Adrenal gland (tissue), 12 donors: Measurements from ENCODE around the gene HPRT1. TPM values are rescaled to one million over a fixed set of nuclear protein-coding genes. Genes with fewer than 3 reads are reported as not detected.

Source experiments
- DNase-seq, 7 donors: peaks; one replicate each; pipeline ENCODE4 v3.0.0-alpha.2; 2019 to 2020
- H3K27ac ChIP-seq, 5 donors: fragments of 200-600 bp; sonication (generic) in 4 of 5; 1 replicate in 3 of 5; 2 replicates in 2 of 5; pipeline versions ENCODE4 v1.5.1 to v1.8.0; 2016 to 2020; ENCODE audit warnings: mild to moderate bottlenecking in 1 of 5
- H3K27me3 ChIP-seq: fragments of 200-600 bp; 2 replicates; pipeline ENCODE4 v1.8.0; 2021
- H3K36me3 ChIP-seq, 2 donors: fragments of 200-600 bp; replicated peaks in 1 of 2; 1 replicate in 1 of 2; 2 replicates in 1 of 2; pipeline versions ENCODE4 v1.5.1 to v1.8.0; 2018 to 2022
- H3K4me1 ChIP-seq, 2 donors: fragments of 200-600 bp; replicated peaks in 1 of 2; 1 replicate in 1 of 2; 2 replicates in 1 of 2; pipeline versions ENCODE4 v1.5.1 to v1.8.0; 2018 to 2021
- H3K4me3 ChIP-seq, 4 donors: fragments of 200-600 bp; sonication (generic) in 3 of 4; one replicate each; pipeline ENCODE4 v1.5.1; 2016 to 2018
- H3K9me3 ChIP-seq, 3 donors: fragments of 200-600 bp; sonication (generic) in 1 of 3; replicated peaks in 1 of 3; 1 replicate in 2 of 3; 2 replicates in 1 of 3; pipeline versions ENCODE4 v1.5.1 to v1.8.0; 2016 to 2021
- POLR2A ChIP-seq, 2 donors: fragments of 450-650 bp; IDR thresholded peaks; one replicate each; pipeline ENCODE4 v1.6.1; 2017; ENCODE audit warnings: antibody characterized with exemption in 2 of 2, mild to moderate bottlenecking in 2 of 2, moderate library complexity in 1 of 2
- WGBS, 4 donors: extraction: QIAGEN DNeasy Blood & Tissue Kit in 2 of 4; methylation state at CpG; one replicate each; pipeline versions ENCODE4 v1.1.5 to v1.1.7; 2013 to 2017; 5-methylcytosine and 5-hydroxymethylcytosine counted together
- intact Hi-C, 2 donors: fragments of 100-400 bp; cut with DNase I; formaldehyde crosslinking; loops; one replicate each; pipeline versions ENCODE4 v1.14.1 to v1.15.0; 2022 to 2023
- polyA plus RNA-seq, 3 donors: library from polyadenylated mRNA; stranded (reverse); fragments of 200-250 nt in 2 of 3; fragments of 350-450 nt in 1 of 3; fragmentation: Illumina TruSeq in 1 of 3; extraction: RNeasy Lipid Tissue Mini Kit (QIAGEN cat#74804) in 1 of 3; gene quantifications; one replicate each; pipeline ENCODE4 v1.2.3, GENCODE V29; 2013 to 2014
- total RNA-seq, 9 donors: library from RNA; depleted of rRNA in 4 of 9; stranded (reverse); fragments of >200 nt in 4 of 9; fragments of 120-200 nt in 1 of 9; fragmentation: NEBNext Ultra II Directional in 1 of 9; extraction: Animal tissue kit (Norgen Biotek cat#: 25700) in 1 of 9; gene quantifications; one replicate each; pipeline versions ENCODE4 v1.1.0 to v1.2.4, GENCODE V29; 2013 to 2023
- TF ChIP-seq, protein P1 (sequence below), 6 experiments: fragments of 450-650 bp in 4 of 6; fragments of 200-600 bp in 2 of 6; sonication (generic) in 1 of 6; IDR thresholded peaks; 1 replicate in 5 of 6; 2 replicates in 1 of 6; pipeline versions ENCODE4 v1.5.1 to v1.8.0; 2016 to 2021; ENCODE audit warnings: antibody characterized with exemption in 6 of 6, mild to moderate bottlenecking in 2 of 6, moderate library complexity in 1 of 6
- donor health status: healthy with polysubstance abuse.
- donor health status: Bipolar disorder and iron deficiency.
- donor health status: DM: yes; HTN: yes; CAD: no.
- donor health status: DM: no; HTN: no; CAD: no.
- donor health status: DM: no; HTN: no; CAD: no.
- donor health status: DM: yes; HTN: yes; CAD: no.

HPRT1 gene
- total and polyA plus RNA-seq, 12 donors = 5.5 to 66.0 (median 26.8) TPM

DNA sequence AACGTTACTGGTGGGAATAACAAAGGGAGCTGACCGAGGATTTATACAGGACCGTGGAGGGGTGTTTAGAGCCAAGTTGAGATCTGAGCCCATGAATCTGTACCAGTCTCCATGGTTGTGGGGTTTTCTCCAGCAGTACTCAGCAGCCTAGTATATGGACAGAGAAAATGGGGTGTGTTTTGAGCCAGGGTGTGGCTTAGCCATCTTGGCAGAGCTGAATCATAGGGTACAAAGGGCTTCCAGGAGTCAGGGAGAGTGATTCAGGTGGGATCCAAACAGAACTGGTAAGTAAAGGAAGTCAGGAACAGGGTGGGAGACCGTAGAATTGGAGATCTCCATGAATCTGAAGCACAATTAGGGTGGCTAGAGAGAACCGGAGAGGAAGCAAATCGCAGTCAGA is 7.4 kb upstream of the HPRT1 start:
- Histone ChIP-seq H3K27ac (no peak overlapping the region), H3K36me3 (no peaks in the 10 kb centered on the region), H3K27me3 (no peaks in the 10 kb centered on the region), H3K9me3 (no peaks in the 10 kb centered on the region), H3K4me3 (no peak overlapping the region), H3K4me1 (no peaks in the 10 kb centered on the region)
- intact Hi-C loops = no loop called here
- 71 to 93% (median 89%) methylated on average over 6 of the region's 6 CpGs for WGBS, 4 donors
- DNase-seq = no peak
- TF ChIP-seq, protein P1, sequence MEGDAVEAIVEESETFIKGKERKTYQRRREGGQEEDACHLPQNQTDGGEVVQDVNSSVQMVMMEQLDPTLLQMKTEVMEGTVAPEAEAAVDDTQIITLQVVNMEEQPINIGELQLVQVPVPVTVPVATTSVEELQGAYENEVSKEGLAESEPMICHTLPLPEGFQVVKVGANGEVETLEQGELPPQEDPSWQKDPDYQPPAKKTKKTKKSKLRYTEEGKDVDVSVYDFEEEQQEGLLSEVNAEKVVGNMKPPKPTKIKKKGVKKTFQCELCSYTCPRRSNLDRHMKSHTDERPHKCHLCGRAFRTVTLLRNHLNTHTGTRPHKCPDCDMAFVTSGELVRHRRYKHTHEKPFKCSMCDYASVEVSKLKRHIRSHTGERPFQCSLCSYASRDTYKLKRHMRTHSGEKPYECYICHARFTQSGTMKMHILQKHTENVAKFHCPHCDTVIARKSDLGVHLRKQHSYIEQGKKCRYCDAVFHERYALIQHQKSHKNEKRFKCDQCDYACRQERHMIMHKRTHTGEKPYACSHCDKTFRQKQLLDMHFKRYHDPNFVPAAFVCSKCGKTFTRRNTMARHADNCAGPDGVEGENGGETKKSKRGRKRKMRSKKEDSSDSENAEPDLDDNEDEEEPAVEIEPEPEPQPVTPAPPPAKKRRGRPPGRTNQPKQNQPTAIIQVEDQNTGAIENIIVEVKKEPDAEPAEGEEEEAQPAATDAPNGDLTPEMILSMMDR (IDR thresholded peaks at IDR 0.05) = no peak

DNA sequence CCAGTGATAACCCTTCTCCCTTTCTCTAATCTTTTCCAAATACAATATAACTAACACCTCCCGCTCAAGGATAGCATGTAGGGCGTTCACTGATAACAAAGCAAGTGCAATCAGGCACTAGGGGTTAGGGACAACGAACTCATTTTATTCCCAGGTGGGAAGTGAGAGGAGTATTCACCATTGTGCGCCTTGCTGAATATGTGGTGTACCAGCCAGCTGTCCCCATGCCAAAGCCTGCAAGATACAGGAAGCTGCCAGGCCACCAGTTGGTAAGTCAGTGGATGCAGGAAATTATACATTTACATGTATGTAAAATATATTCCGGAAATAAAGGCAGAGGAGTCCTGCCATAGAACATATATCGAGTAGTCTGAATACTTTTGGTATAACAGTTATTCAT is 6.3 kb upstream of the HPRT1 start:
- Histone ChIP-seq H3K9me3 (no peaks in the 10 kb centered on the region), H3K27me3 (no peaks in the 10 kb centered on the region), H3K36me3 (no peaks in the 10 kb centered on the region), H3K27ac (no peak overlapping the region), H3K4me1 (no peaks in the 10 kb centered on the region), H3K4me3 (no peak overlapping the region)
- 68 to 88% (median 83%) methylated on average over 6 of the region's 6 CpGs for WGBS, 4 donors
- no peak for DNase-seq
- intact Hi-C loops = no loop called here
- TF ChIP-seq, protein P1 (IDR thresholded peaks at IDR 0.05) = no peak
- no peak for TF ChIP-seq POLR2A (IDR thresholded peaks at IDR 0.05)

DNA sequence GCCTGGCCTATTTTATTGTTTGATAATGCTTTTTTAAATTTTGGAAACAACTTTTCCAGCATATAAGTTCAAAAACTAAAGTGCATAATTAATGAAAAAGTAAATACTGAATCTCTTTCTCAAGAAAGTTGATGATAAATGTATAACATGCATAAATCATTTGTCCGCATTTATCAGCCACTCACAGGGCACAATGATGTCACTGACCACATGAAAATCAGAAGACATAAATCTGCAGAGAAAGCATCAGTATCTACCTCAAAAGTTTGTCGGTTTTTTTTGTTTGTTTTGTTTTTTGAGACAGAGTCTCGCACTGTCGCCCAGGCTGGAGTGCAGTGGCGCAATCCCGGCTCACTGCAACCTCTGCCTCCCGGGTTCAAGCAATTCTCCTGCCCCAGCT is 5.5 kb upstream of the HPRT1 start:
- no peak overlapping the region for H3K27ac ChIP-seq
- WGBS, 4 donors = 81 to 94% (median 92%) methylated on average over 7 of the region's 7 CpGs
- no peaks in the 10 kb centered on the region for H3K36me3 ChIP-seq
- no peak for DNase-seq
- H3K27me3 ChIP-seq = no peaks in the 10 kb centered on the region
- H3K4me1 ChIP-seq = no peaks in the 10 kb centered on the region
- TF ChIP-seq, protein P1 (IDR thresholded peaks at IDR 0.05) = no peak
- no peak for TF ChIP-seq POLR2A (IDR thresholded peaks at IDR 0.05)
- intact Hi-C loops = no loop called here
- no peaks in the 10 kb centered on the region for H3K9me3 ChIP-seq
- H3K4me3 ChIP-seq = no peak overlapping the region

DNA sequence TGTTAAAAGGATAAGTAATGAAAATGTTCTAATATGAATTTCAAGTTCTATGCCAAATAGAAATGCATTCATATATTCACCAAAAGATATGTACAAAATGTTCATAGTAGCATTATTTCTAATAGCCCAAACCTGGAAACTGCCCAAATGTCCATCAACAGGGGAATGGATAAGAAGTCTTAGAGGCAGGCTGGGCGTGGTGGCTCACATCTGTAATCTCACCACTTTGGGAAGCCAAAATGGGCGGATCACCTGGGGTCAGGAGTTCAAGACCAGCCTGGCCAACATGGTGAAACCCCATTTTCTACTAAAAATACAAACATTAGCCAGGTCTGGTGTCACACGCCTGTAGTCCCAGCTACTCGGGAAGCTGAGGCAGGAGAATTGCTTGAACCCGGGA is 2.3 kb upstream of the HPRT1 start:
- DNase-seq = no peak
- H3K36me3 ChIP-seq = no peaks in the 10 kb centered on the region
- H3K4me3 ChIP-seq = no peak overlapping the region
- no peaks in the 10 kb centered on the region for H3K4me1 ChIP-seq
- no peaks in the 10 kb centered on the region for H3K9me3 ChIP-seq
- H3K27ac ChIP-seq = no peak overlapping the region
- no peaks in the 10 kb centered on the region for H3K27me3 ChIP-seq
- intact Hi-C loops = no loop called here
- TF ChIP-seq, protein P1 (IDR thresholded peaks at IDR 0.05) = no peak
- TF ChIP-seq POLR2A (IDR thresholded peaks at IDR 0.05) = no peak
- 50 to 87% (median 76%) methylated on average over 5 of the region's 5 CpGs for WGBS, 4 donors
